Measurements from ENCODE around the gene MXI1.

MXI1 gene

GRCh38 chr10:110305767-110306451 lies 98.5 kb downstream of the MXI1 start:
- DNase-seq (ENCODE audit: low spot score in 2 of 2) (peak in 1 of 2 donors; percentile 59), ATAC-seq (replicated peaks; ENCODE audit: extremely low read depth, poor library complexity, severe bottlenecking) (peak; percentile 54)
- Mint-ChIP-seq H3K27ac (ENCODE audit: low read depth) (peak overlapping the region; percentile 93), H3K27me3 (no peaks in the 10 kb centered on the region), H3K4me3 (peak overlapping the region; percentile 91), H3K4me1 (peaks cover 24% of the 10 kb centered on the region), H3K36me3 (ENCODE audit: insufficient read depth) (peaks cover 24% of the 10 kb centered on the region), H3K9me3 (no peaks in the 10 kb centered on the region)

GRCh38 chr10:110306452-110306768 lies 99.0 kb downstream of the MXI1 start:
- H3K9me3 Mint-ChIP-seq = no peaks in the 10 kb centered on the region
- DNase-seq (ENCODE audit: low spot score in 2 of 2) = no peak
- no peak overlapping the region for H3K4me3 Mint-ChIP-seq
- H3K36me3 Mint-ChIP-seq (ENCODE audit: insufficient read depth) = peaks cover 23% of the 10 kb centered on the region
- no peaks in the 10 kb centered on the region for H3K27me3 Mint-ChIP-seq
- H3K4me1 Mint-ChIP-seq = peaks cover 20% of the 10 kb centered on the region
- H3K27ac Mint-ChIP-seq (ENCODE audit: low read depth) = no peak overlapping the region
- ATAC-seq (replicated peaks; ENCODE audit: extremely low read depth, poor library complexity, severe bottlenecking) = no peak

- Mint-ChIP-seq H3K4me3 (no peak overlapping the region), H3K27ac (ENCODE audit: low read depth) (no peak overlapping the region), H3K36me3 (ENCODE audit: insufficient read depth) (peaks cover 12% of the 10 kb centered on the region), H3K27me3 (no peaks in the 10 kb centered on the region), H3K9me3 (no peaks in the 10 kb centered on the region), H3K4me1 (peaks cover 13% of the 10 kb centered on the region)
- DNase-seq (ENCODE audit: low spot score in 2 of 2) (no peak), ATAC-seq (replicated peaks; ENCODE audit: extremely low read depth, poor library complexity, severe bottlenecking) (no peak)
These were observed 100.4 kb downstream of the MXI1 start for GRCh38 chr10:110307805-110308204.

- Mint-ChIP-seq H3K27ac (ENCODE audit: low read depth) (no peak overlapping the region), H3K9me3 (no peaks in the 10 kb centered on the region), H3K4me3 (no peak overlapping the region), H3K36me3 (ENCODE audit: insufficient read depth) (no peaks in the 10 kb centered on the region), H3K4me1 (no peaks in the 10 kb centered on the region), H3K27me3 (no peaks in the 10 kb centered on the region)
- DNase-seq (ENCODE audit: low spot score in 2 of 2) (no peak), ATAC-seq (replicated peaks; ENCODE audit: extremely low read depth, poor library complexity, severe bottlenecking) (no peak)
These were observed 103.3 kb downstream of the MXI1 start for GRCh38 chr10:110310741-110311140.

GRCh38 chr10:110311357-110311949 lies 104.0 kb downstream of the MXI1 start:
- ATAC-seq (replicated peaks; ENCODE audit: extremely low read depth, poor library complexity, severe bottlenecking) (no peak), DNase-seq (ENCODE audit: low spot score in 2 of 2) (no peak)
- no peaks in the 10 kb centered on the region for H3K36me3 Mint-ChIP-seq (ENCODE audit: insufficient read depth)
- H3K27ac Mint-ChIP-seq (ENCODE audit: low read depth) = no peak overlapping the region
- no peaks in the 10 kb centered on the region for H3K4me1 Mint-ChIP-seq
- no peak overlapping the region for H3K4me3 Mint-ChIP-seq
- H3K27me3 Mint-ChIP-seq = peaks cover 7% of the 10 kb centered on the region
- H3K9me3 Mint-ChIP-seq = no peaks in the 10 kb centered on the region

- Mint-ChIP-seq H3K36me3 (ENCODE audit: insufficient read depth) (peaks cover 2% of the 10 kb centered on the region), H3K27ac (ENCODE audit: low read depth) (no peak overlapping the region), H3K4me1 (no peaks in the 10 kb centered on the region), H3K27me3 (peaks cover 9% of the 10 kb centered on the region), H3K9me3 (no peaks in the 10 kb centered on the region), H3K4me3 (no peak overlapping the region)
- DNase-seq (ENCODE audit: low spot score in 2 of 2) = no peak
- ATAC-seq (replicated peaks; ENCODE audit: extremely low read depth, poor library complexity, severe bottlenecking) = no peak
These were observed 104.8 kb downstream of the MXI1 start for GRCh38 chr10:110312206-110312605.

GRCh38 chr10:110313674-110314073 lies 106.3 kb downstream of the MXI1 start:
- no peak overlapping the region for H3K27ac Mint-ChIP-seq (ENCODE audit: low read depth)
- DNase-seq (ENCODE audit: low spot score in 2 of 2) (no peak), ATAC-seq (replicated peaks; ENCODE audit: extremely low read depth, poor library complexity, severe bottlenecking) (no peak)
- H3K36me3 Mint-ChIP-seq (ENCODE audit: insufficient read depth) = peaks cover 2% of the 10 kb centered on the region
- peaks cover 9% of the 10 kb centered on the region for H3K27me3 Mint-ChIP-seq
- no peaks in the 10 kb centered on the region for H3K9me3 Mint-ChIP-seq
- H3K4me1 Mint-ChIP-seq = no peaks in the 10 kb centered on the region
- no peak overlapping the region for H3K4me3 Mint-ChIP-seq

GRCh38 chr10:110317866-110318850 lies 110.8 kb downstream of the MXI1 start:
- Mint-ChIP-seq H3K27me3 (peaks cover 9% of the 10 kb centered on the region), H3K27ac (ENCODE audit: low read depth) (no peak overlapping the region), H3K9me3 (no peaks in the 10 kb centered on the region), H3K4me1 (no peaks in the 10 kb centered on the region), H3K36me3 (ENCODE audit: insufficient read depth) (peaks cover 2% of the 10 kb centered on the region), H3K4me3 (no peak overlapping the region)
- DNase-seq (ENCODE audit: low spot score in 2 of 2) (no peak), ATAC-seq (replicated peaks; ENCODE audit: extremely low read depth, poor library complexity, severe bottlenecking) (no peak)

- Mint-ChIP-seq H3K36me3 (ENCODE audit: insufficient read depth) (no peaks in the 10 kb centered on the region), H3K4me1 (no peaks in the 10 kb centered on the region), H3K9me3 (no peaks in the 10 kb centered on the region), H3K27me3 (peaks cover 24% of the 10 kb centered on the region), H3K4me3 (no peak overlapping the region), H3K27ac (ENCODE audit: low read depth) (no peak overlapping the region)
- no peak for DNase-seq (ENCODE audit: low spot score in 2 of 2)
- ATAC-seq (replicated peaks; ENCODE audit: extremely low read depth, poor library complexity, severe bottlenecking) = no peak
These were observed 114.6 kb downstream of the MXI1 start for GRCh38 chr10:110321869-110322620.

GRCh38 chr10:110323503-110323902 lies 116.1 kb downstream of the MXI1 start:
- H3K9me3 Mint-ChIP-seq = no peaks in the 10 kb centered on the region
- H3K27ac Mint-ChIP-seq (ENCODE audit: low read depth) = no peak overlapping the region
- no peak for DNase-seq (ENCODE audit: low spot score in 2 of 2)
- no peak for ATAC-seq (replicated peaks; ENCODE audit: extremely low read depth, poor library complexity, severe bottlenecking)
- peaks cover 27% of the 10 kb centered on the region for H3K27me3 Mint-ChIP-seq
- H3K4me3 Mint-ChIP-seq = no peak overlapping the region
- H3K36me3 Mint-ChIP-seq (ENCODE audit: insufficient read depth) = no peaks in the 10 kb centered on the region
- H3K4me1 Mint-ChIP-seq = no peaks in the 10 kb centered on the region

- ATAC-seq (replicated peaks; ENCODE audit: extremely low read depth, poor library complexity, severe bottlenecking) (no peak), DNase-seq (ENCODE audit: low spot score in 2 of 2) (no peak)
- Mint-ChIP-seq H3K4me3 (no peak overlapping the region), H3K27ac (ENCODE audit: low read depth) (no peak overlapping the region), H3K9me3 (no peaks in the 10 kb centered on the region), H3K4me1 (no peaks in the 10 kb centered on the region), H3K36me3 (ENCODE audit: insufficient read depth) (no peaks in the 10 kb centered on the region), H3K27me3 (peaks cover 27% of the 10 kb centered on the region)
These were observed 116.9 kb downstream of the MXI1 start for GRCh38 chr10:110324201-110324804.

GRCh38 chr10:110324805-110325280 lies 117.4 kb downstream of the MXI1 start:
- H3K27me3 Mint-ChIP-seq = peaks cover 27% of the 10 kb centered on the region
- H3K36me3 Mint-ChIP-seq (ENCODE audit: insufficient read depth) = no peaks in the 10 kb centered on the region
- ATAC-seq (replicated peaks; ENCODE audit: extremely low read depth, poor library complexity, severe bottlenecking) = no peak
- H3K27ac Mint-ChIP-seq (ENCODE audit: low read depth) = no peak overlapping the region
- H3K4me3 Mint-ChIP-seq = no peak overlapping the region
- no peaks in the 10 kb centered on the region for H3K4me1 Mint-ChIP-seq
- DNase-seq (ENCODE audit: low spot score in 2 of 2) = no peak
- peaks cover 4% of the 10 kb centered on the region for H3K9me3 Mint-ChIP-seq
